NCI-H526 treated with DMSO at 0.1 percent for 48 hours (cell line): ENCODE results near the gene NTRK2.

Experiments used
- DNase-seq: peaks from one replicate; lab custom pipeline; 2025; lab: John Stamatoyannopoulos, UW

NTRK2 gene

GRCh38 chr9:84669288-84670137 lies at the start of gene NTRK2:
Gene NTRK2 (plus strand): TSS chr9:84669729. CDS start chr9:84670749, 1,020 bp downstream.
- DNase-seq, result peak; percentile 26

- no peak for DNase-seq
Measured at GRCh38 chr9:84620338-84620737, 49.2 kb upstream of the NTRK2 start.

GRCh38 chr9:84621811-84622210 lies 47.7 kb upstream of the NTRK2 start:
- DNase-seq, result no peak

- DNase-seq, result no peak
Measured at GRCh38 chr9:84622981-84623380, 46.5 kb upstream of the NTRK2 start.

DNA sequence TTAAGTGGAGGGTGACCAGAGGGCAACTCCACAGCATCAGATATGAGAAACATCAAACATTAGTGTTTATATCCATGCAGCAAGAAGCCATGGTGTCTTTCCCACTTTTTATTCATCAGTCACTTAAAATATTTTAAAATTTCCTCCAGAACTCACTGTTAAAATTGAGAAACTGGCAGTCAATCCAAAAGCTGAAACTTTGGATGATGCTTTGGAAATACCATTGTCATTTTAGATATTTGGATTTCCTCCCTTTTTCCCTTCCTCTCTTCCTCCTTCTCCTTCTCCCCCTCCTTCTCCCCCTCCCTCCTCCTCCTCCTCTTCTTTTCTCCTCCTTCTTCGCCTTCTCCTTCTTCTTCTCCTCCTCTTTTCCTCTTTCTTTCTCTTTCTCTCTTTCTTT lies 33.1 kb upstream of the NTRK2 start:
- DNase-seq, result no peak

DNA sequence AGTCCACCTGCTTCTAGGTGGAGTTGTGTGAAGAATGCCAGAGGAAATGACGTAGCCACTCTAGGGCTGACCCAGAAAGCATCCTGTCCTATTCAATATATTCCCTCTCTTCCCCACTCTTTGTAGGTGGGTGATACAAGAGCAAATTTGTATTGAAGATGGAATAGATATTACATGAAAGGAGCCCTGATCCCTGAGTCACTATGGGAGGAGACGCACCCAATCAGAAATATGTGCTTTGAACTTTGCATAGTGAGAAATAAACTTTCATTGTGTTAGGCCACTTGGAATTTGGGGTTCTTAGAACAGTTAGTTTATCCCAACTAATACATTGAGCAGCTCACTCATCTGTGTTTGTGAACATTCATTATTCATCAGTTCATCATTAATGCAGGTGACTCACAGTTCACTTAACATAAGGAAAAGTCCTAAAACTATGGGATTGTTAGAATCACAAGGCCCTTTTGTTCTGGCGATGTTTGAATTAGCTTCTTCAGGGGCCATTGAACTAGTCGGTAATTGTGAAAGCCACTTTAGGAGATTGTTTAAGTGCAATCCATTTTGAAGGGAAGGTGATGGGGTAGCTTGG lies 26.9 kb upstream of the NTRK2 start:
- DNase-seq, result no peak

DNA sequence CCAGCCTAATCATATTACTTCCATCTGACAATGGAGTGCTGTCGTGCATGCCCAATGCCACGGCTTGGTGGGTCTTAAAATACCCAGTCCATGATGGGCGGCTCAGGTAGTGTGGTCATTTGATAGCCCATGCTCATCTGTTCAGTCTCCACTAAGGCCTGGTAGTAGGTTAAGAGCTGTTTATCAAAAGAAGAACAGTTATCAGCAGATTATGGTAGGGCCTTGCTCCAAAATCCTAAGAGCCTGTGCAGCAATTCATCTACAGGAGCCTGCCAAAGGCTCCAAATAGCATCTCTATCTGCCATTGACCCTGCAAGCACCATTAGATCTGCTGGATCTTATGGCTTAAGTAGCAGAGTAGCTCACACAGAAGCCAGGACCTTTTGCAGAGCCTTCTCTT lies 21.8 kb upstream of the NTRK2 start:
- no peak for DNase-seq

DNA sequence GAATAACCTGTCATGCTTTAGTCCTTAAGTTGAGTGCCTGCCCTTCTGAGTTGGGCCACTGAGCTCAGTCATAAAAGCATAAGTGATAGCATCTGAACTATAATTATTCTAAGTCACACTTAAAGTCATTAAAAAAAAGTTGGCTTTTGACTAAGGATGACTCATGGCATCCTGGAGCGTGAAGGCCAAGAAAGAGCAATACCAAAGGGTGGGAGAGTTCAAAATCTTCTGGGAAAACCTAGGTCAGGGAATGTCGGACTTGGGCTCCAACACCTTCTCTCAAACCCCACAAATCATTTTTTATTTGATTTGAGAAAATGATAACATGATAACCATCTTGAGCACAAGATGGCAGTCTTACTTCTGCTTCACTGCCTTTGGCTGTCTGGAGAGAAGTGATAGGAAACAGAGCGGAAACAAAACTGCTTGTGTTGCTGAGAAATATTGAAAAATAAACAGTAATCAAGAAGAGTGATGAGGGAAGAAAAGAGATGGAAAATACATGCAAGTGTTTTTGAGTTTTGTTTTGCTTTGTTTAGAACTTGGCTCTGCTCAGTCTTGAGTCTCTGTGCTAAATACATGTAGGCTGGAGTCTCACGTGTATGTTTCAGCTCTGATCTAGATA lies 16.9 kb upstream of the NTRK2 start:
- no peak for DNase-seq

DNA sequence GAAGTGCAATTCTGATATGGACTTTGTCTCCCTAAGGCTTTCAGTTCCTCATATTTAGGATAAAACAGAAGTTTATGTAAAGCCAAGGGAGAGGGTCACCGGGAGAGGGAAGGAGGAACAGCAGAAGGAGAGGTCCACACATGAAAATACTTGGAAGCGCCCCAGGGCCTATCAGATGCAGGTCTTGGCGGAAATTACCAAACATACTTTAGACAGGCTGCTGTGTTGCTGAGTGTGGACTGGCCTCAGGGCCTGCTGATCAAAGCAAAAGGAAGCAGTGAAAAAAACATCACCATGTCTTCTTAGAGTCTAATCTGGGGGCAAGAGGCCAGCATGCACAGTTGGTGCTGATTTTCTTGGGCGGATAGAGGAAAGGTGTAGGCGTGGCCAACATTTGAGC lies 14.1 kb upstream of the NTRK2 start:
- no peak for DNase-seq

GRCh38 chr9:84659313-84659712 lies 10.2 kb upstream of the NTRK2 start:
- DNase-seq, result no peak

DNA sequence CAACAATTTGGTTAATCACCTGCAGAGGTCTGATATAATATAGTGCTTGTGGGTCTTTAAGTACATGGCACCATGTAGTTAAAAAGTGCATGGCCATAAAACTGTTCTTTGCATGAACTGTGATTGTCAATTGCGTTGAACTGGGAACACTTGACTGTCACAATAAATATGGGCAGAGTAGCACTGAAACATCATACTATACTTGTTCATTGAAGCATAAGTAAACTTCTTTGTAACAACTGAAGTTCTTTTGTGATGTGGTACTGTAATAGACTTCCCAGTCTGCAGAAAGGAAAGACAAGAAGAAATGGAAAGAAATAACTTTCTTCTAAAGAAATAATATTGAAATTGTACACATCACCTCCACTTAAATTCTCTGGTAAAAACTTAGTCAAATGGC lies 9.8 kb upstream of the NTRK2 start:
- DNase-seq, result no peak

GRCh38 chr9:84667571-84668195 lies 1.8 kb upstream of the NTRK2 start:
- DNase-seq, result no peak

- peak; percentile 72 for DNase-seq
Measured at GRCh38 chr9:84668196-84669012, 1.1 kb upstream of the NTRK2 start.

DNA sequence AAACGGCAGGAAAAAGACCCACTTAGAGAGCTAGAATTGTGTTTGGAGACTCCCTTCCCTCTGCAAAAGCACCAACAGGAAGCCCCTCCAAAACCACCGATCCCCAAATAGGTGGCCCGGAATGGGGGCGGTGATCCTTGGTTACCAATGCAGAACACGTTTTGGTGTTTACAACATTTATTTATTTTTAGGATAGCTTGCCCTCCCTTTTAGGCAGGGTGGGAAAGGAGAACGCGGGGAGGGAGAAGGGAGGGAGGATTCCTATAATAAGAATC lies 579 bp upstream of the NTRK2 start:
- no peak for DNase-seq

DNA sequence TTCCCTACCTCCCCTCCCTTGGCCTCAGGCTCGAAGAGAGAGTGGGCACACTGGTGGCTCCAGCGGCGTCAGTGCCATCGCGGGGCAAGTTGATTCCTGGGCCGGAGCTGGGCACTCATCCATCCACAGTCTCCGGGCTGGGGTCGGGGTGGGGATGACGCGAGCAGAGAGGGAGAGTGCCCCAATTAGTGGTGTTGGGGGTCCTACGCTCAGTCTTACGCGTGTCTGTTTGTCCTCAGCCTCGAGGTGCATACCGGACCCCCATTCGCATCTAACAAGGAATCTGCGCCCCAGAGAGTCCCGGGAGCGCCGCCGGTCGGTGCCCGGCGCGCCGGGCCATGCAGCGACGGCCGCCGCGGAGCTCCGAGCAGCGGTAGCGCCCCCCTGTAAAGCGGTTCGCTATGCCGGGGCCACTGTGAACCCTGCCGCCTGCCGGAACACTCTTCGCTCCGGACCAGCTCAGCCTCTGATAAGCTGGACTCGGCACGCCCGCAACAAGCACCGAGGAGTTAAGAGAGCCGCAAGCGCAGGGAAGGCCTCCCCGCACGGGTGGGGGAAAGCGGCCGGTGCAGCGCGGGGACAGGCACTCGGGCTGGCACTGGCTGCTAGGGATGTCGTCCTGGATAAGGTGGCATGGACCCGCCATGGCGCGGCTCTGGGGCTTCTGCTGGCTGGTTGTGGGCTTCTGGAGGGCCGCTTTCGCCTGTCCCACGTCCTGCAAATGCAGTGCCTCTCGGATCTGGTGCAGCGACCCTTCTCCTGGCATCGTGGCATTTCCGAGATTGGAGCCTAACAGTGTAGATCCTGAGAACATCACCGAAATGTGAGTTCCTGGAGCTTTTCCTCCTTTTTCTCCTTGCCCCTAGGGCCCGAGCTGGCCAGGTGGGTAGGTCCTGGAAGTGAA lies 861 bp downstream of the NTRK2 start:
- DNase-seq, result peak; percentile 43

DNA sequence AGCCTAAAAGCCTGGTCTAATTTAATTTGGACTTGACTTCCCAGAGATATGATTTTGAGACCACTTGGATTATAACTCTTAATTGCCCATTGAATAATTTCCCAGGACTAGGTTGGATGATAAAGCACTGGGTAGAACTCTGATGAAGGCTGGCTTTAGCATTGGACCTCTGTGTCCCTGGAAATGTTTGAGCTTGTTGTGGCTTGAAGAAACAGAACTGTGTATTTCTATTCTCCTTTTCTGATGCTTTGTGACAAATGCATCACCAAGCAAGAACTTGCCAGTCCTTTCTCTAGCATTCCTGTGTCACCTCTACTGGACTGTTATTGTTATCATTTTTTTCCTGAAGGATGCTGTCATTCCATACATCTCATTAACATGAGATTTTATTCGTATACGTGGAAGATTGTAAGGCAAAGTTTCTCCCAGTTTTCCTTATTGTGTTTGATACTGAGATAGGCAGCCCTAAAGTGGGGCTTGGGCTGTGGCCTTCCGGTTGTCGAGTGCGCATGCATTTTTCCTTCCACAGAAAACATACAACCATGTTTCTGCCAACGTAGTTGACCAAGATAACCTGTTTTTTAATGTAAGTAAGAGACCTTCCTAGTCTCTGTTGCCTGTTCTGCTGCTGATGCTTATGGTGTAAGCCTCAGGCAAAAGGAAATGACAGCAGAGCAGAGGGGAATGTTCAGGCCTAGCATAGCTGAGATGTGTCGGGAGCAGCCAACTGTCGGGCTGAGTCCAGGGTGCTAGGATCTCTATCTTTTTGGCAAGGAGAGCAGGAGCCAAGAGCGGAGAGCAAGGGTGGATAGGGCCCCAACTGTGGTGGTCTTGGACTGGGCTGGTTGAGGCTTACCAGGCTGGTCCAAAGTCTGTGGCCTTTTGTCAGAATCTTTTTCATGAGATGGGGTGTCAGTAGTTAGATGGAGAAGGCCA lies 2.3 kb downstream of the NTRK2 start:
- no peak for DNase-seq

DNA sequence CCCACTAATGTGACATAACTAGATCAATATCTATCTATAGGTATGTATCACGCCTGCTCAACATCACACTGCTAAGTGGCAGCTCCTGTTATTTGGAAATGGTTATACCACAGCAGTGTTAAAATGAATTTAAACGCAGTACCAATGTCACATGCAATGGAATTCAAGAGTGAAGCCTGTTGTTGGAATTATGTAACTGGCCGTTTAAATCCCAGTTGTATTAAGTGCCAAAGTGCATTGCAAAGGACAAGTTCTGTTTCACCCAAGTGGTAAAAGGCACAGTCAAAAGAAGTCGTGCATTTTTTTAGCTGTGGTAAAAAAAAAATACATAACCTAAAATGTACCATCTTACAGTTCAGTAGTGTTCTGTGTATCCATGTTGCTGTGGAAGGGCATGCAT lies 4.3 kb downstream of the NTRK2 start:
- DNase-seq, result no peak

- DNase-seq, result no peak
Measured at GRCh38 chr9:84677080-84677479, 7.6 kb downstream of the NTRK2 start.

GRCh38 chr9:84679571-84679970 lies 10.0 kb downstream of the NTRK2 start:
- DNase-seq, result no peak
